BJ (cell line): Measurements from ENCODE around the gene IQCM. TPM values are rescaled to one million over a fixed set of nuclear protein-coding genes. Genes with fewer than 3 reads are reported as not detected.

ENCODE experiments used
- CTCF ChIA-PET: fragments of 350-600 bp; formaldehyde crosslinking; extraction: SDS; loops from one replicate; lab custom pipeline; 2021; ENCODE audit warnings: antibody characterized with exemption, inconsistent platforms; lab: Yijun Ruan, JAX
- POLR2A ChIA-PET: fragments of 300-600 bp; sonication (Branson Sonifier 250); formaldehyde crosslinking; extraction: SDS; loops from one replicate; lab custom pipeline; 2021; ENCODE audit warnings: antibody characterized with exemption; lab: Charles Lee
- DNase-seq: peaks from one replicate; pipeline ENCODE4 v3.0.0-alpha.2; 2011; ENCODE audit warnings: low read depth
- H3K27me3 ChIP-seq: 2 replicates; pipeline ENCODE4 v1.6.0; 2011; ENCODE audit warnings: low read length; ENCODE audit not compliant: control insufficient read depth, insufficient read depth
- H3K36me3 ChIP-seq: 2 replicates; pipeline ENCODE4 v1.5.1; 2011; ENCODE audit warnings: low read length; ENCODE audit not compliant: control insufficient read depth, insufficient read depth
- H3K4me3 ChIP-seq: 2 replicates; pipeline ENCODE4 v1.5.1; 2011; ENCODE audit warnings: low read depth, mild to moderate bottlenecking, control low read depth, low read length
- polyA minus RNA-seq: library from RNA; depleted of rRNA, polyadenylated mRNA; stranded (reverse); fragments of >200 nt; gene quantifications from 2 replicates; pipeline ENCODE4 v1.2.3, GENCODE V29; 2011; rRNA and poly(A)+ RNA removed
- polyA plus RNA-seq: library from polyadenylated mRNA; depleted of rRNA; stranded (reverse); fragments of >200 nt; gene quantifications from 2 replicates; pipeline ENCODE4 v1.2.3, GENCODE V29; 2011; rRNA removed
- TF ChIP-seq, protein P1 (sequence below): IDR thresholded peaks from 2 replicates; pipeline ENCODE4 v1.5.1; 2011; ENCODE audit warnings: low read depth, mild to moderate bottlenecking, control low read depth, inconsistent platforms, low read length, moderate library complexity; ENCODE audit not compliant: insufficient read depth

Gene IQCM, protein sequence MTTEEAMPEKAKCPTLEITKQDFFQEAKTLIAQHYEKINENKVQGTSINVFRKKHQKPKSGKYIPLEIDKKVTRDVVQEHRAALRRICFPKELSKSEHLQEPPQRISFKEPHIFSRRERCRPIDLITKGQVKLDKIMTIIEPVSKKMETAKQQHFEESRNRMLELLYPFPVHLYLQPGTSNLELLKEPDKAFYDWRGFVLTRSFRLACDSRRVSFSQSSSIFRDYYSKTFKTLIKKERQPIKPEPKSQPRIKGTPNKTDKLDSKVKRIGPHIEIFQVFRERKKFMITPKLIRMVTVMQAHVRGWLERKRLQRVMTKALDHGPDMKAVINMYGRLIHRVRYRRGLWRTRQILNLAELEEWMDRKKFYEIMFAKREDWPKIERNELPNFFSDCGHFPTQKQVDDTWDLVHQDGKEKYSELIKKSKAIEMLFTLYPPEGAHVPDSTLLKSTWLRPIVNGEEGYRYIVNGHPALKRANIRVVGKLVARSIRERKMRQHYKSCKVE
- polyA plus RNA-seq (0.10 TPM in 1 of 2 replicates, not detected in the other), polyA minus RNA-seq (0.14 TPM in 1 of 2 replicates, not detected in the other)

DNA sequence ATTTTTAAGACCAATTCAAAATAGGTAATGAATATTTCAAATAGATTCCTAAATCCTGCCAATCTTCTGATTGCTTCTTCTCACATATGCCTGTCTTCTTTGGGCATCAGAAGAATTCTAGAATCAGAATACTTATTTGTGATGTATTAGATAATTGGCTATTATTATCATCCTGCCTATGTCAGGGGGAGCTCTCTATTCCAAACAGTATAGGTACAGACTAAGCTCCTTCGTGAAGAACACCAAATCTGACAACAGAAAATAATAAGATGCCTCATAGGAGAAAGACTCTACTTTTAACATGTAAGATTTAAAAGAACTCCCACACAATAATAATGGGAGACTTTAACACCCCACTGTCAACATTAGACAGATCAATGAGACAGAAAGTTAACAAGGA, at the start of gene IQCM:
IQCM (minus strand) TSS at position 101 of the 400 bp plus-strand sequence. CDS start 73,152 bp downstream, outside the sequence.
- Histone ChIP-seq H3K36me3 (no peaks in the 10 kb centered on the region), H3K27me3 (no peaks in the 10 kb centered on the region), H3K4me3 (no peak within 1 kb of the TSS)
- ChIA-PET POLR2A (no interaction called here), CTCF (no interaction called here)
- TF ChIP-seq, protein P1, sequence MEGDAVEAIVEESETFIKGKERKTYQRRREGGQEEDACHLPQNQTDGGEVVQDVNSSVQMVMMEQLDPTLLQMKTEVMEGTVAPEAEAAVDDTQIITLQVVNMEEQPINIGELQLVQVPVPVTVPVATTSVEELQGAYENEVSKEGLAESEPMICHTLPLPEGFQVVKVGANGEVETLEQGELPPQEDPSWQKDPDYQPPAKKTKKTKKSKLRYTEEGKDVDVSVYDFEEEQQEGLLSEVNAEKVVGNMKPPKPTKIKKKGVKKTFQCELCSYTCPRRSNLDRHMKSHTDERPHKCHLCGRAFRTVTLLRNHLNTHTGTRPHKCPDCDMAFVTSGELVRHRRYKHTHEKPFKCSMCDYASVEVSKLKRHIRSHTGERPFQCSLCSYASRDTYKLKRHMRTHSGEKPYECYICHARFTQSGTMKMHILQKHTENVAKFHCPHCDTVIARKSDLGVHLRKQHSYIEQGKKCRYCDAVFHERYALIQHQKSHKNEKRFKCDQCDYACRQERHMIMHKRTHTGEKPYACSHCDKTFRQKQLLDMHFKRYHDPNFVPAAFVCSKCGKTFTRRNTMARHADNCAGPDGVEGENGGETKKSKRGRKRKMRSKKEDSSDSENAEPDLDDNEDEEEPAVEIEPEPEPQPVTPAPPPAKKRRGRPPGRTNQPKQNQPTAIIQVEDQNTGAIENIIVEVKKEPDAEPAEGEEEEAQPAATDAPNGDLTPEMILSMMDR, result no peak
- DNase-seq, result no peak

DNA sequence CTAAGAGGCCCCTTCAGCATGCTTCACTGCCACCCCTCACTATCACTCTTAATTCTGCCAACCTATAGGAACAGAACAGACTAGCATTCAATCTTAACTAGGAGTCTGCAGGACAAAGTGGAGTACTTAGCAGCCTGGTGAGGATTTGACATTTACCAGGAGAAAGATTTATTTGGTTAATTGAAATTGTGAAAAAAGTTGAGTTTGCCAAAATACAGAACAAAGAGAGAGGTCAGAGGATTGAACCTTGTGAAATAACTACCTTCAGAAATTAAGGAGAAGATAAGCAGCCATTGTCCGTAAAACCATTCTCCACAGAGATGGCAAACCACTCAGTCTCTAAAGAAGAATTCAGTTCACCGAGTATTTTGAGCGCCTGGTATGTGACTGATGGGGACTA, 41.8 kb upstream of the IQCM start:
- no peaks in the 10 kb centered on the region for H3K27me3 ChIP-seq
- no peaks in the 10 kb centered on the region for H3K36me3 ChIP-seq
- POLR2A ChIA-PET, result no interaction called here
- TF ChIP-seq, protein P1, result no peak
- no peak overlapping the region for H3K4me3 ChIP-seq
- DNase-seq, result no peak
- CTCF ChIA-PET, result no interaction called here

- H3K4me3 ChIP-seq, result no peak overlapping the region
- H3K27me3 ChIP-seq, result no peaks in the 10 kb centered on the region
- ChIA-PET CTCF (no interaction called here), POLR2A (no interaction called here)
- DNase-seq, result no peak
- TF ChIP-seq, protein P1, result no peak
- H3K36me3 ChIP-seq, result no peaks in the 10 kb centered on the region
Measured at GRCh38 chr4:149845743-149846142, 30.1 kb upstream of the IQCM start.

DNA sequence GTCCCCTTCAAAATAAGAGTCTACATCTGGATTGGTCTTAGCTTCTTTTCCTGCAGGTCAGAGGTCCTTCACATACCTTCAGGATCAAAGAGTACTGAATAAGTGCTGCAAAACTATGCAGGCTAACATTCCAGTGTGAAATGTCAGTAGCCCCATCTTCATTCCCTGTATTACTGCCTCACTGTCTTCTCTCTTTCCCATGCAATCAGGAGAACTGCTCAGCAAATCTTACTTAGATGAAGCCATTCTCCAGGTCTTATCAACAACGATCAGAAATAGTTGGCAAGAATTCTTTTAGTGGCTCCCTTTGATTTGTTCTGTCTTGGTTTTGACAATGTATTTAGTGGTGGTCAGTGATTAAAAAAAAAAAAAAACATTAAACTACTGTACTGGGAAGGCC, 26.0 kb upstream of the IQCM start:
- ChIA-PET CTCF (no interaction called here), POLR2A (no interaction called here)
- Histone ChIP-seq H3K36me3 (no peaks in the 10 kb centered on the region), H3K4me3 (no peak overlapping the region), H3K27me3 (no peaks in the 10 kb centered on the region)
- TF ChIP-seq, protein P1, result no peak
- no peak for DNase-seq

DNA sequence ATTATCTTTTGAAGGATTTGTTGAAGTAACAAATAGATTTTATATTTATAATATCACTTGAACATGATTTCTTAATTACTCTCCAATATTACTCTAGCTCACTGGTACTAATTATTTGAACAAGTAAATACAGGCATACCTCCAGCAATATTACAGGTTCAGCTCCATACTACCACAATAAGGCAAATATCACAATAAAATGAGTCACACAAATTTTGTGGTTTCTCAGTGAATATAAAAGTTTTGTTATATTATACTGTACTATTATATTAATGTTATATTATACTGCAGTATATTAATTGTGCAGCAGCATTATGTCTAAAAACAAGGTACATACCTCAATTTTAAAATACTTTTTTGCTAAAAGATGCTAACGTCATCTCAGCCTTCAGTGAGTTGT, 22.4 kb upstream of the IQCM start:
- Histone ChIP-seq H3K4me3 (no peak overlapping the region), H3K36me3 (no peaks in the 10 kb centered on the region), H3K27me3 (no peaks in the 10 kb centered on the region)
- ChIA-PET CTCF (no interaction called here), POLR2A (no interaction called here)
- TF ChIP-seq, protein P1, result no peak
- no peak for DNase-seq
